Nephron progenitor cell (in vitro differentiated cells): ENCODE results near the gene S1PR4.

Source experiments
- DNase-seq: peaks from one replicate; pipeline ENCODE4 v3.0.0; 2021
- H3K27ac Mint-ChIP-seq: 2 replicates; pipeline ENCODE4 v1.8.0; 2021; ENCODE audit warnings: mild to moderate bottlenecking, moderate library complexity, mixed read lengths
- H3K27me3 Mint-ChIP-seq: 2 replicates; pipeline ENCODE4 v1.8.0; 2021; ENCODE audit warnings: mild to moderate bottlenecking, low read depth, mixed read lengths; ENCODE audit not compliant: poor library complexity
- H3K36me3 Mint-ChIP-seq: 2 replicates; pipeline ENCODE4 v1.8.0; 2021; ENCODE audit warnings: low read depth, mixed read lengths
- H3K4me1 Mint-ChIP-seq: 2 replicates; pipeline ENCODE4 v1.8.0; 2021; ENCODE audit warnings: mixed read lengths
- H3K4me3 Mint-ChIP-seq: 2 replicates; pipeline ENCODE4 v1.8.0; 2021; ENCODE audit warnings: mild to moderate bottlenecking, moderate library complexity, mixed read lengths
- H3K9me3 Mint-ChIP-seq: 2 replicates; pipeline ENCODE4 v1.8.0; 2021; ENCODE audit warnings: mild to moderate bottlenecking, moderate library complexity, mixed read lengths
- TF ChIP-seq, protein P1 (sequence below): fragments of 200-600 bp; sonication (generic); IDR thresholded peaks from 2 replicates; pipeline ENCODE4 v1.5.0; 2021; ENCODE audit warnings: antibody characterized with exemption

The S1PR4 gene

DNA sequence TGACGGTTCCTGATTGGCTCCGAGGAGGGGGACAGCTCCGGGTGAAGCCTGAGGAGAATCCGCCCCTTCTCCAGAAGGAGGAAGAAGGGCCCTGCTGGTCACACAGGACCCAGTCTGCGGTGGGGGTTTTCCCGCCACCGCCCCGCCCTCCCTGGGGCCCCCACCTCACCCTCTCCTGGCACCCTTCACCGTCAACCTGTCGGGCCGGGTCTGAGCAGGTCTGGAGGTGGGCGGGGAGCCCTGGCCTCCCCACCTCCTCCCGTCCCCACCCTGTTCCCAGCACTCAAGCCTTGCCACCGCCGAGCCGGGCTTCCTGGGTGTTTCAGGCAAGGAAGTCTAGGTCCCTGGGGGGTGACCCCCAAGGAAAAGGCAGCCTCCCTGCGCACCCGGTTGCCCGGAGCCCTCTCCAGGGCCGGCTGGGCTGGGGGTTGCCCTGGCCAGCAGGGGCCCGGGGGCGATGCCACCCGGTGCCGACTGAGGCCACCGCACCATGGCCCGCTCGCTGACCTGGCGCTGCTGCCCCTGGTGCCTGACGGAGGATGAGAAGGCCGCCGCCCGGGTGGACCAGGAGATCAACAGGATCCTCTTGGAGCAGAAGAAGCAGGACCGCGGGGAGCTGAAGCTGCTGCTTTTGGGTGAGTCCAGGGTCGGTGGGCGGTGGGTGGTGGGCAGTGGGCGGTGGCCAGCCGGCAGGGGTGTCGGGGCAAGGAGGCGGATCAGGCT, 42.4 kb upstream of the S1PR4 start, which contains the start of gene GNA15:
TSS of gene GNA15 (plus strand) at position 73 of the 723 bp plus-strand sequence. CDS start at position 491, 418 bp downstream.
- no peak for DNase-seq
- TF ChIP-seq, protein P1, sequence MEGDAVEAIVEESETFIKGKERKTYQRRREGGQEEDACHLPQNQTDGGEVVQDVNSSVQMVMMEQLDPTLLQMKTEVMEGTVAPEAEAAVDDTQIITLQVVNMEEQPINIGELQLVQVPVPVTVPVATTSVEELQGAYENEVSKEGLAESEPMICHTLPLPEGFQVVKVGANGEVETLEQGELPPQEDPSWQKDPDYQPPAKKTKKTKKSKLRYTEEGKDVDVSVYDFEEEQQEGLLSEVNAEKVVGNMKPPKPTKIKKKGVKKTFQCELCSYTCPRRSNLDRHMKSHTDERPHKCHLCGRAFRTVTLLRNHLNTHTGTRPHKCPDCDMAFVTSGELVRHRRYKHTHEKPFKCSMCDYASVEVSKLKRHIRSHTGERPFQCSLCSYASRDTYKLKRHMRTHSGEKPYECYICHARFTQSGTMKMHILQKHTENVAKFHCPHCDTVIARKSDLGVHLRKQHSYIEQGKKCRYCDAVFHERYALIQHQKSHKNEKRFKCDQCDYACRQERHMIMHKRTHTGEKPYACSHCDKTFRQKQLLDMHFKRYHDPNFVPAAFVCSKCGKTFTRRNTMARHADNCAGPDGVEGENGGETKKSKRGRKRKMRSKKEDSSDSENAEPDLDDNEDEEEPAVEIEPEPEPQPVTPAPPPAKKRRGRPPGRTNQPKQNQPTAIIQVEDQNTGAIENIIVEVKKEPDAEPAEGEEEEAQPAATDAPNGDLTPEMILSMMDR = no peak
- Mint-ChIP-seq H3K36me3 (no peaks in the 10 kb centered on the region), H3K4me3 (no peak within 1 kb of the TSS), H3K9me3 (peaks cover 5% of the 10 kb centered on the region), H3K27ac (no peak within 1 kb of the TSS), H3K27me3 (peaks cover 26% of the 10 kb centered on the region), H3K4me1 (peaks cover 5% of the 10 kb centered on the region)

DNA sequence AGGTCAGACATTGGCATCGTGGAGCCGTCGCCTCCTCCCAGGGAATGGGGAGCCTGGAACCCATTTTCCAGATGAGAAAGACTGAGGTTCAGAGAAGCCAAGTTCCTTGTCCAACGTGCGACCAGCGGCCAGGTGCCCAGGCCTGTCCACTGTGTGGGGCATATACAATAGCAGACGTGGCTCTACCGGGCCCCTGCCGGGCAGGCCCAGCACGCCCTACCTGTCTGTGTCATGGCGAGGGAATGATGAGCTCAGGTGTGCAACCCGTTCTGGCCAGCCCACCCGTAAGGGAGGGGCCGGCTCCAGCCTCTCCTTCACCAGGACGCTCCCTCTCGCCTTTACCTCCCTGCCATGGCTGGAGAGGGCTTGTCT, 41.9 kb upstream of the S1PR4 start:
- no peak for DNase-seq
- peaks cover 5% of the 10 kb centered on the region for H3K9me3 Mint-ChIP-seq
- TF ChIP-seq, protein P1 = no peak
- peaks cover 5% of the 10 kb centered on the region for H3K4me1 Mint-ChIP-seq
- H3K4me3 Mint-ChIP-seq = no peak overlapping the region
- no peak overlapping the region for H3K27ac Mint-ChIP-seq
- H3K36me3 Mint-ChIP-seq = no peaks in the 10 kb centered on the region
- peaks cover 26% of the 10 kb centered on the region for H3K27me3 Mint-ChIP-seq

DNA sequence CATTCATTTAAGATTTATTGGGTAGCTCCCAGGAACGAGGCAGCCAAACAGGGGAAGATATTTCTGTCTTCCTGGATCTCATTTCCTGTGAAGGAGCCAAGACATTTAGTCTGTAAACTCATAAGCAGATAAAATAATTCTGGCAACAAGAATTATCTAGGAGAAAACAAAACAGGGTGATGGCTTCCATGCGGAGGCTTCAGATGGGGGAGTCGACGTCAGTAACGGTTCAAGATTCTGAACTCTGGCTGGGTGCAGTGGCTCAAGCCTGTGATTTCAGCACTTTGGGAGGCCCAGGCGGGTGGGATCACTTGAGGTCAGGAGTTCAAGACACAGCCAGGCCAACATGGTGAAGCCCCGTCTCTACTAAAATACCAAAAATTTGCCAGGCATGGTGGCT, 41.5 kb upstream of the S1PR4 start:
- Mint-ChIP-seq H3K27ac (peak overlapping the region; percentile 29), H3K9me3 (peaks cover 5% of the 10 kb centered on the region), H3K36me3 (no peaks in the 10 kb centered on the region), H3K4me1 (peaks cover 5% of the 10 kb centered on the region), H3K4me3 (no peak overlapping the region), H3K27me3 (peaks cover 29% of the 10 kb centered on the region)
- TF ChIP-seq, protein P1 = no peak
- DNase-seq = no peak

DNA sequence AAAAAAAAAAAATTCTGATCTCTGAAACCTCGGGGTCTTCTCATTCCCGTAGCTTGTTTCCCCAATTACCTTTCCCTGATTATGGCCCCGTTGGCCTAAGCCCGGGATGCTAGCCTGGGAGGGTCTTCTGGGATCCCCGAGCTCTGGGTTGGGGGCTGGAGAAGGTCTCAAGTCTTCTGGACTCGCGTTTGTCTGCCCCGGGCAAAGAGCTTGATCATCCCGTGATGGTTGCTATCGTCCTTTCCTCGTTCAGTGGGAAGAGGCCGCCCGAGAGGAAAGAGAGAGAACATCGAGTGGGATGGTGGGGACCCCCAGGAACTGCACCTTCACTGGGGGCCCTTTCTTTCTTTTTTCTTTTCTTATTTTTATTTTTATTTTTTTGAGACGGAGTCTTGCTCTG, 40.3 kb upstream of the S1PR4 start:
- TF ChIP-seq, protein P1 = no peak
- peaks cover 5% of the 10 kb centered on the region for H3K4me1 Mint-ChIP-seq
- no peak for DNase-seq
- H3K27ac Mint-ChIP-seq = no peak overlapping the region
- peaks cover 5% of the 10 kb centered on the region for H3K9me3 Mint-ChIP-seq
- H3K27me3 Mint-ChIP-seq = peaks cover 27% of the 10 kb centered on the region
- no peak overlapping the region for H3K4me3 Mint-ChIP-seq
- H3K36me3 Mint-ChIP-seq = no peaks in the 10 kb centered on the region

DNA sequence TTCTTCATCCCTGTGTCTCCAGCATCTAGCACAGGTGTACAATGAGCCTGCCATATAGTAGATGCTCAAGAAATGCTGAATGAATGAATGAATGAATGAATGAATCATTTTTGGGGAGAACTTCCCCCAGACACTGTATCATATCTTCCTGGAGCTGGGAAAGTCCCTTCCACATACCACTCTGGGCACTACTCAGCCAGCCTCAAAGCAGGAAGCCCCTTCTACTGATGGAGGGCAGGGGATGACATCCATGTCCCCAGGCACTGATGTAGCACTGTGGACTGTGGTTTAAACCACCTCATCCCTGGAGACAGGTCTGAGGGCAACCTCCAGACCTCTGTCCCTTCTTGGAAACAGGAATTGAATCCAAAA, 37.9 kb upstream of the S1PR4 start:
- Mint-ChIP-seq H3K36me3 (no peaks in the 10 kb centered on the region), H3K4me3 (no peak overlapping the region), H3K4me1 (peaks cover 5% of the 10 kb centered on the region), H3K27me3 (peaks cover 23% of the 10 kb centered on the region), H3K27ac (no peak overlapping the region), H3K9me3 (peaks cover 5% of the 10 kb centered on the region)
- no peak for DNase-seq
- TF ChIP-seq, protein P1 = no peak

DNA sequence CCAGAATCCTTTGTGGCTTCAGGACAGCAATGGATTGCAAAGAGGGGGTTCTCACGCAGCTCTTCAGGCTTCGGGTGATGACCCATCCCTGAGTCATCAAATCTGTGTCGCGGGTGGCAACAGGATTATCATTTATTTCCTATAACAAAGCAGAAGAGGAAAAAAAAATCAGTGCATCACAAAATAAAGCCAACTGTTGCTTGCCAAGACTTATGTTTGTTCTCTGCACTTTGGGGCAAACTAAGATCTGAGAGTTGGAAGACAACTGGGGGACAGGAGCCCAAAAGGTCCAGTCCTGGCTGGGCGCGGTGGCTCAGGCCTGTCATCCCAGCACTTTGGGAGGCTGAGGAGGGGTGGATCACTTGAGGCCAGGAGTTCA, 36.3 kb upstream of the S1PR4 start:
- H3K27ac Mint-ChIP-seq = no peak overlapping the region
- peaks cover under 1% of the 10 kb centered on the region for H3K4me1 Mint-ChIP-seq
- TF ChIP-seq, protein P1 = no peak
- H3K9me3 Mint-ChIP-seq = peaks cover 5% of the 10 kb centered on the region
- H3K36me3 Mint-ChIP-seq = no peaks in the 10 kb centered on the region
- DNase-seq = no peak
- H3K4me3 Mint-ChIP-seq = no peak overlapping the region
- peaks cover 23% of the 10 kb centered on the region for H3K27me3 Mint-ChIP-seq
